Endothelial cell of umbilical vein (primary cell): ENCODE results near the gene CTNND1.

ENCODE experiments used
- EZH2 ChIP-seq: IDR thresholded peaks from 2 replicates; pipeline ENCODE4 v1.6.1; 2012; ENCODE audit warnings: borderline replicate concordance, low read depth, mild to moderate bottlenecking, moderate library complexity, low read length, inconsistent platforms; ENCODE audit not compliant: severe bottlenecking
- FOS ChIP-seq: IDR thresholded peaks from 2 replicates; pipeline ENCODE4 v1.6.1; 2011; ENCODE audit warnings: mild to moderate bottlenecking, low read length, moderate library complexity, borderline replicate concordance; ENCODE audit not compliant: insufficient read depth
- GATA2 ChIP-seq: IDR thresholded peaks from 2 replicates; pipeline ENCODE4 v1.7.0; 2011; ENCODE audit warnings: low read depth, mild to moderate bottlenecking, moderate library complexity, mixed read lengths, low read length; ENCODE audit not compliant: insufficient read length, insufficient read depth
- JUN ChIP-seq: IDR thresholded peaks from 2 replicates; pipeline ENCODE4 v1.6.1; 2011; ENCODE audit warnings: borderline replicate concordance, low read depth; ENCODE audit not compliant: insufficient read length, insufficient read depth
- MYC ChIP-seq: IDR thresholded peaks from one replicate; pipeline ENCODE4 v1.6.1; 2011; ENCODE audit warnings: mild to moderate bottlenecking, low read depth, low read length
- POLR2A ChIP-seq: IDR thresholded peaks from 2 replicates; pipeline ENCODE4 v1.6.1; 2012; ENCODE audit warnings: low read depth, mild to moderate bottlenecking, control low read depth, low read length
- POLR2AphosphoS5 ChIP-seq: IDR thresholded peaks from 2 replicates; pipeline ENCODE4 v1.6.1; 2012; ENCODE audit warnings: low read depth, mild to moderate bottlenecking, control low read depth, low read length, moderate library complexity; ENCODE audit not compliant: insufficient read depth
- TF ChIP-seq, protein P1 (sequence below), 2 donors: IDR thresholded peaks; 1 replicate in 1 of 2; 2 replicates in 1 of 2; pipeline ENCODE4 v1.5.1; 2011; ENCODE audit warnings: low read length in 2 of 2, mild to moderate bottlenecking in 2 of 2, moderate library complexity in 2 of 2, control low read depth in 1 of 2, inconsistent platforms in 1 of 2, low read depth in 1 of 2; ENCODE audit not compliant: insufficient read depth in 1 of 2; ENCODE audit errors: extremely low read depth in 1 of 2
- TF ChIP-seq, protein P2 (sequence below): IDR thresholded peaks from 2 replicates; pipeline ENCODE4 v1.6.1; 2011; ENCODE audit not compliant: insufficient read depth, insufficient read length

DNA sequence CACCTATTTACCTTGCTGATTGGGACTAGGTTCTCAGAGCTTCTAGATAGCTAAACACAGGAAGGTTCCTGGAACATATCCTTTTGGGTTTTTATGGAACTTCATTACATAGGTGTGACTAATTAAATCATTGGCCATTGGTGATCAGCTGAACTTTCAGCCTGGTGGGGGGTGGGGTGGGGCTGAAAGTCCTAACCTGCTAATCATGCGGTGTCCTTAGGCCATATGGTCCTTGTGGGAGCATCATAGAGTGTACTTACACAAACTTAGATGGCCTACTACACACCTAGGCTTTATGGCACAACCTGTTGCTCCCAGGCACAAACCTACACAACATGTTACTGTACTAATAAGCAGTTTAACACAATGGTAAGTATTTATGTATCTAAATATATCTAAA, 28.9 kb upstream of the CTNND1 start:
- TF ChIP-seq, protein P1, sequence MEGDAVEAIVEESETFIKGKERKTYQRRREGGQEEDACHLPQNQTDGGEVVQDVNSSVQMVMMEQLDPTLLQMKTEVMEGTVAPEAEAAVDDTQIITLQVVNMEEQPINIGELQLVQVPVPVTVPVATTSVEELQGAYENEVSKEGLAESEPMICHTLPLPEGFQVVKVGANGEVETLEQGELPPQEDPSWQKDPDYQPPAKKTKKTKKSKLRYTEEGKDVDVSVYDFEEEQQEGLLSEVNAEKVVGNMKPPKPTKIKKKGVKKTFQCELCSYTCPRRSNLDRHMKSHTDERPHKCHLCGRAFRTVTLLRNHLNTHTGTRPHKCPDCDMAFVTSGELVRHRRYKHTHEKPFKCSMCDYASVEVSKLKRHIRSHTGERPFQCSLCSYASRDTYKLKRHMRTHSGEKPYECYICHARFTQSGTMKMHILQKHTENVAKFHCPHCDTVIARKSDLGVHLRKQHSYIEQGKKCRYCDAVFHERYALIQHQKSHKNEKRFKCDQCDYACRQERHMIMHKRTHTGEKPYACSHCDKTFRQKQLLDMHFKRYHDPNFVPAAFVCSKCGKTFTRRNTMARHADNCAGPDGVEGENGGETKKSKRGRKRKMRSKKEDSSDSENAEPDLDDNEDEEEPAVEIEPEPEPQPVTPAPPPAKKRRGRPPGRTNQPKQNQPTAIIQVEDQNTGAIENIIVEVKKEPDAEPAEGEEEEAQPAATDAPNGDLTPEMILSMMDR (IDR thresholded peaks at IDR 0.05; ENCODE audit: extremely low read depth in 1 of 2, insufficient read depth in 1 of 2, low read depth in 1 of 2, low read length in 2 of 2), result no peak
- TF ChIP-seq, protein P2, sequence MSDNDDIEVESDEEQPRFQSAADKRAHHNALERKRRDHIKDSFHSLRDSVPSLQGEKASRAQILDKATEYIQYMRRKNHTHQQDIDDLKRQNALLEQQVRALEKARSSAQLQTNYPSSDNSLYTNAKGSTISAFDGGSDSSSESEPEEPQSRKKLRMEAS, result no peak
- TF ChIP-seq JUN (no peak), POLR2AphosphoS5 (no peak), POLR2A (no peak), EZH2 (no peak), MYC (no peak), FOS (no peak), GATA2 (no peak)
